Measurements from ENCODE around the gene AUTS2. TPM values are rescaled to one million over a fixed set of nuclear protein-coding genes. Genes with fewer than 3 reads are reported as not detected.

Gene AUTS2
- polyA plus RNA-seq, 1 donor (not counting 4 experiments of a cell fraction or from before 2014, with no cell fraction given): 4.7 TPM

- no peak overlapping the region for H3K4me3 ChIP-seq (ENCODE audit: control insufficient read depth in 2 of 3, extremely low read depth in 1 of 3, insufficient read depth in 2 of 3, low read depth in 1 of 3, low read length in 3 of 3)
- H3K27me3 ChIP-seq (ENCODE audit: control insufficient read depth, extremely low read depth, insufficient read depth, low read length): no peaks in the 10 kb centered on the region
- no peak overlapping the region for H3K4me2 ChIP-seq (ENCODE audit: control insufficient read depth, extremely low read depth, insufficient read depth, low read depth, low read length)
- H4K20me1 ChIP-seq (ENCODE audit: control insufficient read depth, extremely low read depth, insufficient read depth, low read length): no peaks in the 10 kb centered on the region
- FAIRE-seq: no peak
- H3K9me3 ChIP-seq (ENCODE audit: control insufficient read depth, low read depth, low read length): no peaks in the 10 kb centered on the region
- dilution Hi-C loops (cut with MboI; ENCODE audit: extremely low pct_ligation_motif_present, low sequenced_read_pairs): no loop called here
- H3K36me3 ChIP-seq (ENCODE audit: control insufficient read depth in 2 of 2, extremely low read depth in 1 of 2, insufficient read depth in 2 of 2, low read length in 2 of 2): no peaks in the 10 kb centered on the region
- peaks cover 18% of the 10 kb centered on the region for H3K4me1 ChIP-seq (ENCODE audit: control insufficient read depth, extremely low read depth, insufficient read depth, low read length)
- H2AFZ ChIP-seq (ENCODE audit: control insufficient read depth, low read length): no peak overlapping the region
- no peaks in the 10 kb centered on the region for H3K9me1 ChIP-seq (ENCODE audit: control insufficient read depth, extremely low read depth, insufficient read depth, low read length)
- no peaks in the 10 kb centered on the region for H3K79me2 ChIP-seq (ENCODE audit: control insufficient read depth, insufficient read depth, low read length)
- TF ChIP-seq EZH2 (IDR thresholded peaks at IDR 0.05; ENCODE audit: low read length) (no peak), CTCF (optimal IDR thresholded peaks at IDR 0.05 in 1 of 3, IDR thresholded peaks at IDR 0.05 in 1 of 3, conservative IDR thresholded peaks at IDR 0.05 in 1 of 3; ENCODE audit: extremely low read depth in 1 of 3, insufficient read depth in 2 of 3, low read length in 3 of 3) (no peak)
- no peak overlapping the region for H3K9ac ChIP-seq (ENCODE audit: control insufficient read depth, extremely low read depth, insufficient read depth, low read length)
- DNase-seq (ENCODE audit: low read depth, low spot score): no peak
- no peak overlapping the region for H3K27ac ChIP-seq (ENCODE audit: control insufficient read depth, insufficient read depth, low read length)
Measured at GRCh38 chr7:70285187-70285586, 686.9 kb downstream of the AUTS2 start.

GRCh38 chr7:70285854-70286253 is 687.6 kb downstream of the AUTS2 start:
- dilution Hi-C loops (cut with MboI; ENCODE audit: extremely low pct_ligation_motif_present, low sequenced_read_pairs): no loop called here
- FAIRE-seq: peak; percentile 68
- Histone ChIP-seq H3K79me2 (ENCODE audit: control insufficient read depth, insufficient read depth, low read length) (no peaks in the 10 kb centered on the region), H3K27me3 (ENCODE audit: control insufficient read depth, extremely low read depth, insufficient read depth, low read length) (no peaks in the 10 kb centered on the region), H2AFZ (ENCODE audit: control insufficient read depth, low read length) (peak overlapping the region; percentile 63), H3K4me2 (ENCODE audit: control insufficient read depth, extremely low read depth, insufficient read depth, low read depth, low read length) (peak overlapping the region; percentile 17), H3K9me1 (ENCODE audit: control insufficient read depth, extremely low read depth, insufficient read depth, low read length) (no peaks in the 10 kb centered on the region), H3K4me1 (ENCODE audit: control insufficient read depth, extremely low read depth, insufficient read depth, low read length) (peaks cover 18% of the 10 kb centered on the region), H3K36me3 (ENCODE audit: control insufficient read depth in 2 of 2, extremely low read depth in 1 of 2, insufficient read depth in 2 of 2, low read length in 2 of 2) (no peaks in the 10 kb centered on the region), H3K27ac (ENCODE audit: control insufficient read depth, insufficient read depth, low read length) (no peak overlapping the region), H3K4me3 (ENCODE audit: control insufficient read depth in 2 of 3, extremely low read depth in 1 of 3, insufficient read depth in 2 of 3, low read depth in 1 of 3, low read length in 3 of 3) (no peak overlapping the region), H3K9ac (ENCODE audit: control insufficient read depth, extremely low read depth, insufficient read depth, low read length) (no peak overlapping the region), H4K20me1 (ENCODE audit: control insufficient read depth, extremely low read depth, insufficient read depth, low read length) (no peaks in the 10 kb centered on the region), H3K9me3 (ENCODE audit: control insufficient read depth, low read depth, low read length) (no peaks in the 10 kb centered on the region)
- TF ChIP-seq EZH2 (IDR thresholded peaks at IDR 0.05; ENCODE audit: low read length): no peak
- no peak for TF ChIP-seq CTCF (optimal IDR thresholded peaks at IDR 0.05 in 1 of 3, IDR thresholded peaks at IDR 0.05 in 1 of 3, conservative IDR thresholded peaks at IDR 0.05 in 1 of 3; ENCODE audit: extremely low read depth in 1 of 3, insufficient read depth in 2 of 3, low read length in 3 of 3)
- peak; percentile 15 for DNase-seq (ENCODE audit: low read depth, low spot score)
